IgD-negative memory B cell (primary cell): ENCODE results near the gene FBLN7. TPM values are rescaled to one million over a fixed set of nuclear protein-coding genes. Genes with fewer than 3 reads are reported as not detected.

Experiments
- H3K27ac Mint-ChIP-seq, 3 donors: one replicate each; pipeline ENCODE4 v1.8.0; 2020 to 2022; ENCODE audit warnings: mild to moderate bottlenecking in 3 of 3, mixed read lengths in 3 of 3, moderate library complexity in 1 of 3
- H3K27me3 Mint-ChIP-seq: one replicate; pipeline ENCODE4 v1.8.0; 2021; ENCODE audit warnings: mixed read lengths
- H3K36me3 Mint-ChIP-seq: one replicate; pipeline ENCODE4 v1.8.0; 2020; ENCODE audit warnings: mild to moderate bottlenecking, mixed read lengths
- H3K4me1 Mint-ChIP-seq, 3 donors: one replicate each; pipeline ENCODE4 v1.8.0; 2020 to 2022; ENCODE audit warnings: mixed read lengths in 3 of 3, mild to moderate bottlenecking in 1 of 3
- H3K4me3 Mint-ChIP-seq, 4 donors: one replicate each; pipeline ENCODE4 v1.8.0; 2020 to 2022; ENCODE audit warnings: mild to moderate bottlenecking in 4 of 4, mixed read lengths in 4 of 4, moderate library complexity in 3 of 4
- H3K9me3 Mint-ChIP-seq, 3 donors: one replicate each; pipeline ENCODE4 v1.8.0; 2020 to 2021; ENCODE audit warnings: mixed read lengths in 3 of 3, mild to moderate bottlenecking in 1 of 3
- polyA plus RNA-seq: library from polyadenylated mRNA; unstranded; fragments of 300-500 nt; fragmentation: Illumina TruSeq; gene quantifications from one replicate; pipeline ENCODE4 v1.2.3, GENCODE V29; 2021

FBLN7 gene
- polyA plus RNA-seq, 1 donor from 2014 or later, result 0.20 TPM

DNA sequence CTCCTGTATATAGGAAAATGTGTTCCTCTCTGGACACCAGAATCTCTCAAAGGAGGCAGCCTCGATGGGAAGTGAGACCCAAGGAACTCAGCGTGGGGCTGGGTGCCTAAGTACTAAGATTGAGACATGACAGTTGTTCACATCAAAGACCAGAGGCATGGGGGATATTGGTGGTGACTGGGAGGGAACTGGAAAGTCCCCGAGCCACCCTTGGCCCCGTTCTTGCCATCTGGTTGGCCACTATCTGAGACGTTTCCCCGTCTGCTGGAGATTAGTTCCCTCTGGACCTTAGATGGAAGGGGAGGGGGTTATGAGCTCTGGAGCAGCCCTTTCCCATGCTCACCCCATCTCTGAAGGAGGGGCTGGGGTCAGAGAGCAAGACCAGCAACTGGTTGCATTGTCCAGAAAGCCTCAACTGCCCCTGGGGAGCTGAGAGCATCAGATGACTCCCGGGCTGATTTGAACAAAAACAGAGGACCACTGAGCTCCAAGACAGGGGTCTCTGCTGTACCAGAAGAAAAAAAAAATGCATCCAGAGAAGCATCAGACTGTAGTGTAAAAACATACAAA lies 11.8 kb downstream of the FBLN7 start:
- Mint-ChIP-seq H3K4me1 (peaks cover 5 to 12% (median 6%) of the 10 kb centered on the region in 3 donors), H3K4me3 (no peak overlapping the region), H3K27ac (no peak overlapping the region), H3K27me3 (peaks cover 3% of the 10 kb centered on the region), H3K9me3 (no peaks in the 10 kb centered on the region), H3K36me3 (no peaks in the 10 kb centered on the region)

- H3K36me3 Mint-ChIP-seq, result no peaks in the 10 kb centered on the region
- H3K9me3 Mint-ChIP-seq, result no peaks in the 10 kb centered on the region
- no peak overlapping the region for H3K27ac Mint-ChIP-seq
- H3K4me1 Mint-ChIP-seq, result peaks cover 9 to 17% (median 10%) of the 10 kb centered on the region in 3 donors
- peak overlapping the region in 1 of 4 donors; percentile 18 for H3K4me3 Mint-ChIP-seq
- H3K27me3 Mint-ChIP-seq, result peaks cover 3% of the 10 kb centered on the region
Observed at GRCh38 chr2:112150447-112150846, 12.3 kb downstream of the FBLN7 start.

- Mint-ChIP-seq H3K27me3 (peaks cover 3% of the 10 kb centered on the region), H3K27ac (no peak overlapping the region), H3K9me3 (no peaks in the 10 kb centered on the region), H3K4me3 (peak overlapping the region in 1 of 4 donors; percentile 18), H3K4me1 (peaks cover 12 to 21% (median 13%) of the 10 kb centered on the region in 3 donors), H3K36me3 (no peaks in the 10 kb centered on the region)
Observed at GRCh38 chr2:112150851-112151250, 12.7 kb downstream of the FBLN7 start.

DNA sequence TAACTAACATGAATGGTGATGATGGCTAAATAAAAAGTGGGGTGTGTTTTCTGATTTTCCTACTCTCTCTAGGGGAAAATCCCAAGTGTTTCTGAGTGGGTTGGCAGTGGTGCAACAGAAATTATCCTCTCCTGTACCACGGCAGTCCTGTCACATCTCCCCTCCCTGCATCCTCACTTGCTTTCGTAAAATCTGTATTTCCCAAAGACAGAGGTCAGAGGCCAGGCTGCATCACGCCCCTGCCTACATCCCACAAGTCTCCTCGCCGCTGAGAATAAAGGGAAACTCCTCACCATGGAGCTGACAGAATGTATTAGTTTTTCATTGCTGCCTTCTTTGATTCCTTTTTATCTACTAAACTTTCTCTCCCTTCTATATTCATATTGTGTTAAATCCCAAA lies 13.1 kb downstream of the FBLN7 start:
- Mint-ChIP-seq H3K36me3 (no peaks in the 10 kb centered on the region), H3K27me3 (peaks cover 5% of the 10 kb centered on the region), H3K4me1 (peaks cover 16 to 25% (median 17%) of the 10 kb centered on the region in 3 donors), H3K27ac (no peak overlapping the region), H3K9me3 (no peaks in the 10 kb centered on the region), H3K4me3 (no peak overlapping the region)

DNA sequence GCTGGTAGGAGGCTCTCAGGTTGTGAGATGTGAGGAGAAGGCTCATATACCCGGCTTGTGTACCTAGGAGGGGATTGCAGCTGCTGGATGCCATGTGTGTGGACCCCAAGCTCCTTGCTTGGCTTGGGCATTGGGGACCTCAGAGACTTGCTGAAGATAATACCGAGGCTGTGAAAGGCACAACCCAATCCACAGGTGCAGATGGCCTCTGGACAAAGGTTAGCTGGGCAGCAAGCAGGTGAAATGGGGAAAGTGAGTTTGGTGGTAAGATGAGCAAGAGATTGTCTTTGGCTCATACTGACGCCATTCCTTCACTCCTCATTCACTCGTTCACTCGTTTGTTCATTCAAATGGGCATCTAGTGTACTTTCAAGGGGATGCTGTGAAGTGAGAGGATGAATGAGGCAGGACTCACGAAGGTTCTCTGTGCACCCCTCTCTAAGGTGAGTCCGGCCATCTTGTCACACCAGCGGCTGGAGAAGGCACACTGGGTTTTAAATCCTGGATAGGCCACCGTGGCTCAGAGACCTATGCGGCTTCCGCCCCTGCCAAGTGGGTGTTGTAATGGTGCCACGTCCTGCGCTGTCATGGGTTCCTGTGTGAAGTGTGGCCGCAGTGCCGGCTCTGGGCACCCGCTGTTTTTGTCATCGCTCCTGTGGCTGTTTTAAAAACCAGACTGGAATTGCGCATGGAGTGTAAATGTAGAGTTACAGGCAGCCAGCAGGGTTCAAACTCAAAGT lies 13.7 kb downstream of the FBLN7 start:
- Mint-ChIP-seq H3K4me1 (peaks cover 21 to 29% (median 23%) of the 10 kb centered on the region in 3 donors), H3K27me3 (peaks cover 7% of the 10 kb centered on the region), H3K9me3 (no peaks in the 10 kb centered on the region), H3K27ac (no peak overlapping the region), H3K4me3 (no peak overlapping the region), H3K36me3 (no peaks in the 10 kb centered on the region)

GRCh38 chr2:112152476-112153178 lies 14.4 kb downstream of the FBLN7 start:
- Mint-ChIP-seq H3K27me3 (peaks cover 7% of the 10 kb centered on the region), H3K27ac (peak overlapping the region in 2 of 3 donors; percentile 14 to 25), H3K4me1 (peaks cover 21 to 29% (median 23%) of the 10 kb centered on the region in 3 donors), H3K9me3 (no peaks in the 10 kb centered on the region), H3K4me3 (no peak overlapping the region), H3K36me3 (no peaks in the 10 kb centered on the region)

DNA sequence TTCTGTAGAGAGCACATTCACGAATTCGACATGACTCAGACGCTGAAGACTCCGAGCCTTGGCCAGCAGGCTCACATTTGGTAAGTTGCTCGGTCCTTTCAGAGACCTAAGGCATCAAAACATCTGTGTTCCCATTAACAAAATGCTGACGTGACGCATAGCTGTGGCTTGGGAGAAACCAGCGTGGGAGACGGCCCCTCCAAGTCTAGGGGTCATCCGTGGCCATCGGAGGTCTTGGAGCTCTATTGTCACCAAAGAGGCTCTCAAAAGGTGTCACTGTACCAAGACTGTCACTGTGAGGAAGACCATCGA lies 14.9 kb downstream of the FBLN7 start:
- Mint-ChIP-seq H3K36me3 (no peaks in the 10 kb centered on the region), H3K27me3 (peaks cover 7% of the 10 kb centered on the region), H3K4me3 (no peak overlapping the region), H3K4me1 (peaks cover 21 to 29% (median 23%) of the 10 kb centered on the region in 3 donors), H3K9me3 (no peaks in the 10 kb centered on the region), H3K27ac (peak overlapping the region in 2 of 3 donors; percentile 14 to 25)

- peaks cover 7% of the 10 kb centered on the region for H3K27me3 Mint-ChIP-seq
- H3K4me3 Mint-ChIP-seq, result no peak overlapping the region
- no peaks in the 10 kb centered on the region for H3K36me3 Mint-ChIP-seq
- no peaks in the 10 kb centered on the region for H3K9me3 Mint-ChIP-seq
- H3K27ac Mint-ChIP-seq, result peak overlapping the region in 2 of 3 donors; percentile 14 to 32
- peaks cover 21 to 29% (median 23%) of the 10 kb centered on the region in 3 donors for H3K4me1 Mint-ChIP-seq
Observed at GRCh38 chr2:112153501-112153900, 15.3 kb downstream of the FBLN7 start.

DNA sequence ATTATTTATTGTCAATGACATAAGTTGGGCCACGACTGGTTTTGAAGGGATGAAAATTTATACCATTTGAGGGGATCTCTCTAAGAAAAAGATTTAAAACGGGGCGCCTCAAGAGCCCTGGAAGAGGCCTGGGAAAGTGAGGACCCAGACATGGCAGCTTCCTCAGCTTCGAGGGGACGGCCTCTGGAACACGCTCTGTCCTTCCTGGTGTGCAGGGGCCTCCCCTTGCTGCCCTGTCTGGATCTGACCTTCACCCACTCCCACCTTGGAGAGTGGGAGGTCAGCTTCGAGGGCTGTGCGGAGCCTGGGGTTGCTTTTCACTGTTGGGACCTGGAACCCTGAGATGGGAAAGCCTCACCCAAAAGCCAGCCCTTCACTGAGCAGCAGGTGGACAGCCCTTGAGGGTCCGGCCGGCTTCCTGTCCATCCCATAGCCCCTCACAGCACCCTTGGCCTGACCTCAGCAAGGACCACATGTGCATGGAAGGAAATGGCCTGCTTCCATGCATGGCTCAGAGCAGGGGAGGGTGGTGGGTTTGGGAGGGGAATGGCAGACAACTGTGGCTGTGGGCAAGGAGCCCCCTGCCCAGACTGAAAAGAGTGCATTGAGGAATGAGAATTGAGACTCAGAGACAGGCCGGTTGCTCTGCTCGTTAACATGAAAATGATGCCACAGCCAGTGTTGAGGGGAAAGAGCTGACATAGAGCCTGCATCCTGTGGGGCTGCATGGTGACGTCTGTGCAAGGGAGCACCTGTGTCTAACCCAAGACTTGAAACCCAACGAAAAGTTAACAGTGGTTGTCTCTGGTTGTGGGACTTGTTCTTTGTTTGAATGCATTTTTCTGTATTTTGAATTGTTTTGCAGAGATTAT lies 16.3 kb downstream of the FBLN7 start:
- peaks cover 8% of the 10 kb centered on the region for H3K27me3 Mint-ChIP-seq
- peak overlapping the region in 2 of 4 donors; percentile 4 to 52 for H3K4me3 Mint-ChIP-seq
- peaks cover 26 to 37% (median 29%) of the 10 kb centered on the region in 3 donors for H3K4me1 Mint-ChIP-seq
- H3K27ac Mint-ChIP-seq, result peak overlapping the region in 2 of 3 donors; percentile 64 to 83
- H3K36me3 Mint-ChIP-seq, result no peaks in the 10 kb centered on the region
- H3K9me3 Mint-ChIP-seq, result no peaks in the 10 kb centered on the region

DNA sequence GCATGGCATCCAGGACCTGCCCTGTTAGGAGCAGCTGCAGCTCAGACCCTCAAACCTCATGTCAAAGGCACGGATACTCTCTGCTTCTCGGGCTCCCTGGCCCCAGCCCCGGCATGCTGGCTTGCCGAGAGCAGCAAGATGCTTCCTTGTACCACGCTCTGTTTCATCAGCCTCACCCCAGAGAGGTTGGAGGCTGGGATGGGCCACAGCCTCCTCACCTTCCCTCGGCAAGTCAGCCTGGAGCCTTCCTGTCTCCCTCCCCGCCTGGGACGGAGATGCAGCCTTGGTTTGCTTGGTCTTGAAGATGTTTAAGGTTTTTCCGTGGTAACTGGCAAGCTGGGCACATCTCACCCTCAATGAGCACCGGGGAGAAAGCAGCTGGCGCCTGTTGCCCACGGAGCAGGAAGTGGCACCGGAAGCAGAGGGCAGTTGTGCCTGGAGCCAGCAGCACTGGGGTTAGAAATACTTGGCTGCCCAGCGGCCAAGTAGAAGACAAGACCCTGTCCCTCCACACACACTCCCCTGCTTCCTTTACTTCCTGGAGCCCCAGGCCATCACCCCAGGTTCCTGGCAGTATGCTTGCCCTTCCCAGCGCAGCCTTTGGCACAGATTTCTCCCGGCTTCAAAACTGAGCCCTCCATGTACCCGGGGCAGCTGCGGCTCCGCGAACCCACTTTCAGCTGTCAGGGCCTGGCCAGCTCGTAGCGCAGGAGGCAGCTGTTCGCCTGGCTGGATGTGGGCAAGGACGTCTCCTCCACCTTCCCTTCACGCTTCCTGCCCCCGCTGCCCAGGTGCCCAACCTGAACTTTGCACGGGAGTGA lies 17.4 kb downstream of the FBLN7 start:
- H3K27me3 Mint-ChIP-seq, result peaks cover 7% of the 10 kb centered on the region
- peak overlapping the region; percentile 19 to 96 (median 83) for H3K27ac Mint-ChIP-seq
- no peaks in the 10 kb centered on the region for H3K9me3 Mint-ChIP-seq
- no peaks in the 10 kb centered on the region for H3K36me3 Mint-ChIP-seq
- peak overlapping the region; percentile 44 to 90 (median 70) for H3K4me3 Mint-ChIP-seq
- H3K4me1 Mint-ChIP-seq, result peaks cover 29 to 40% (median 32%) of the 10 kb centered on the region in 3 donors

DNA sequence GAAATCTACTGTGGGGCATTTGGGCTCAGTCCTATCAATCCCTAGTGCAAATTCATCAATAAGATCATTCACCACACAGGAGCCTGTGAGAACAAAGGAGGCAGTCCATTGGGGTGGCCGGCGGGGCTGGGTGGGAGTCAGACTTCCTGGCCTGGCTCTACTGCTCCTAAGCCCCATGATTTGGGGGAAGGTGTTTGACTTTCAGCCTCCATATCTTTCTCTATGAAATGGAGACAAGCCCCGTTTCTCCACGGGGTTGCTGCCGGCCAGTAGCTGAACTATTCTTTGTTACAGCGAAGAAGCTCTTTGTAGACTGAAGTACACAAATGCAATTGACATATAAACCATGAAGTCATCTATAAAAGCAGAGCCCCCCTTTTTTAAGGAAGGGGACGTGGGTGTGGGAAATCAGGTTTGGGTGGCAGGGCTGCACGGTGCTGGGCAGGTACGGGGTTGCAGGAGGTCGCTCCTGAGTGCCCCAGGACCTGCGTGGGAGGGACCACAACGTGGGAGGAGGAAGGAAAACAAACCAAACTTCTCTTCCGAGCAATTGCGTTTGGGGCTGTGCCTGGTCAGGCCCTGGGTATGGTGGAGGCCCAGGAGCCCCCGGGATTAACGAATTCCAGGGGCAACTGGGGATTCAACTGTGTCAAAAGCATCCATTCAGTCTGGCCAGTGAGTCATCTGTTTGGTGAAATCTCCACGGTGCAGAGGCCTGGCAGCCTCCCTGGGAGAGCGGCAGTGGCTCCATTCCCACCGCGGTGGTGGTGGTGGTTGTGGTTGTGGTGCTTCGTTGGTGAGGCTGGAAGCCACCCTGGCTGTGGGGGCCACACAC lies 18.2 kb downstream of the FBLN7 start:
- Mint-ChIP-seq H3K36me3 (no peaks in the 10 kb centered on the region), H3K27me3 (peaks cover 7% of the 10 kb centered on the region), H3K9me3 (no peaks in the 10 kb centered on the region), H3K4me1 (peaks cover 29 to 40% (median 32%) of the 10 kb centered on the region in 3 donors), H3K27ac (peak overlapping the region; percentile 25 to 96 (median 63)), H3K4me3 (peak overlapping the region; percentile 29 to 90 (median 70))

DNA sequence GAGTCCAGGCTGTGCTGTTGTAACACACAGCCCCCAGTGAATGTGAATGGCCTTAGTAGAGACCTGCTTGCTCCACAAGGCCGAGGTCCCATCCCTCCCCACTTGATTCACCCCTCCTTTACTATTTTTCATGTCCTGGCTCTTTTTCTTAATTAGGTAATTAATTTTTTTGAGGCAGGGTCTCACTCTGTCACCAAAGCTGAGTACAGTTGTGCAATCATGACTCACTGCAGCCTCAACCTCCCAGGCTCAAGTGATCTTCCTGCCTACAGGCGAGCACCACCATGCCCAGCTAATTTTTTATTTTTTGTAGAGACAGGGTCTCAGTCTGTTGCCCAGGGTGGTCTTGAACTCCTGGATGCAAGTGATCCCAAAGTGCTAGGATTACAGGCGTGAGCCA lies 19.3 kb downstream of the FBLN7 start:
- Mint-ChIP-seq H3K4me3 (no peak overlapping the region), H3K27me3 (peaks cover 7% of the 10 kb centered on the region), H3K27ac (no peak overlapping the region)

GRCh38 chr2:112159454-112159921 lies 21.3 kb downstream of the FBLN7 start:
- Mint-ChIP-seq H3K9me3 (no peaks in the 10 kb centered on the region), H3K27me3 (peaks cover 7% of the 10 kb centered on the region), H3K4me1 (peaks cover 27 to 33% (median 30%) of the 10 kb centered on the region in 3 donors), H3K4me3 (peak overlapping the region; percentile 71 to 93 (median 84)), H3K36me3 (no peaks in the 10 kb centered on the region), H3K27ac (peak overlapping the region; percentile 93 to 97 (median 95))

More for the DNA sequence above, 19.3 kb downstream of the FBLN7 start:
- no peaks in the 10 kb centered on the region for H3K9me3 Mint-ChIP-seq
- no peaks in the 10 kb centered on the region for H3K36me3 Mint-ChIP-seq
- peaks cover 29 to 40% (median 32%) of the 10 kb centered on the region in 3 donors for H3K4me1 Mint-ChIP-seq
